GM18907 (cell line): Measurements from ENCODE around the gene GCNA.

ENCODE experiments used
- ATAC-seq: cut with Tn5 transposase; IDR thresholded peaks from one replicate; pipeline ENCODE4 v1.9.1; 2021; ENCODE audit warnings: mild to moderate bottlenecking, moderate library complexity; ENCODE audit not compliant: unreplicated experiment

The GCNA gene

GRCh38 chrX:71615056-71615455 lies 36.8 kb downstream of the GCNA start:
- ATAC-seq: no peak

- no peak for ATAC-seq
Measured at GRCh38 chrX:71615954-71616353, 37.7 kb downstream of the GCNA start.

GRCh38 chrX:71616672-71617529 lies 38.7 kb downstream of the GCNA start:
- ATAC-seq: no peak

GRCh38 chrX:71617742-71618141 lies 39.5 kb downstream of the GCNA start:
- peak; percentile 1 for ATAC-seq

GRCh38 chrX:71618303-71618721 lies 40.1 kb downstream of the GCNA start, which contains the start of gene CXCR3:
Gene CXCR3 (minus strand): TSS chrX:71618511. CDS start chrX:71618449, 62 bp downstream.
- ATAC-seq: peak; percentile 61

GRCh38 chrX:71618787-71619186 lies 40.5 kb downstream of the GCNA start:
- no peak for ATAC-seq

- ATAC-seq: peak; percentile 26
Measured at GRCh38 chrX:71619193-71619592, 41.0 kb downstream of the GCNA start.

- no peak for ATAC-seq
Measured at GRCh38 chrX:71619986-71620385, 41.7 kb downstream of the GCNA start.

- ATAC-seq: no peak
Measured at GRCh38 chrX:71621603-71622002, 43.4 kb downstream of the GCNA start.

- no peak for ATAC-seq
Measured at GRCh38 chrX:71622032-71622575, 43.9 kb downstream of the GCNA start.

- peak; percentile 46 for ATAC-seq
Measured at GRCh38 chrX:71622576-71623450, 44.6 kb downstream of the GCNA start.

GRCh38 chrX:71623714-71624113 lies 45.5 kb downstream of the GCNA start:
- peak; percentile 33 for ATAC-seq

GRCh38 chrX:71625471-71625870 lies 47.2 kb downstream of the GCNA start:
- no peak for ATAC-seq

- no peak for ATAC-seq
Measured at GRCh38 chrX:71626576-71626975, 48.3 kb downstream of the GCNA start.

- no peak for ATAC-seq
Measured at GRCh38 chrX:71627588-71628404, 49.6 kb downstream of the GCNA start.

- peak; percentile 61 for ATAC-seq
Measured at GRCh38 chrX:71629467-71629866, 51.2 kb downstream of the GCNA start.

GRCh38 chrX:71632923-71633657 lies 54.9 kb downstream of the GCNA start:
- peak; percentile 54 for ATAC-seq

GRCh38 chrX:71634366-71634765 lies 56.1 kb downstream of the GCNA start:
- no peak for ATAC-seq

GRCh38 chrX:71636438-71637252 lies 58.4 kb downstream of the GCNA start:
- ATAC-seq: no peak
